ENCODE data around the gene DAAM2.

DAAM2 gene

DNA sequence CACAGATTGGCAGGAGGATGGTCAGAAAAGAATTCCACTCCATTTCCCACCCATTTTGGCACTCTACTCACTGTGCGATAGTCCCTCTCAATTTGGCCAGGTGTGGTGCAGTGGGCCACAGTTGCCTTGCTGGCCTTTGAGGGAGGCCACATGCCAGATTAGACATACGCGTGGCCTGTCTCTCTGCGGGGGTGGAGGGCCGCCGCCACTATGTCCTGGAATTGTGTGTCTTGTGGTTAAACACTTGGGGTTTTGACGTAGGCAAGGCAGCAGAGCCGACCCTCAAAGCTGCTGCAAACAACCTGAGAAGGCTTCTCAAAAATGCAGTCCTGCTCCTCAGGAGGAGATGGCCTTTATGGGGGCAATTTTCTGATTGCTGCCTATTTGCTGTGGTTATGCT, 4.9 kb upstream of the DAAM2 start:
- DNase-seq (ENCODE audit: low spot score), result no peak

DNA sequence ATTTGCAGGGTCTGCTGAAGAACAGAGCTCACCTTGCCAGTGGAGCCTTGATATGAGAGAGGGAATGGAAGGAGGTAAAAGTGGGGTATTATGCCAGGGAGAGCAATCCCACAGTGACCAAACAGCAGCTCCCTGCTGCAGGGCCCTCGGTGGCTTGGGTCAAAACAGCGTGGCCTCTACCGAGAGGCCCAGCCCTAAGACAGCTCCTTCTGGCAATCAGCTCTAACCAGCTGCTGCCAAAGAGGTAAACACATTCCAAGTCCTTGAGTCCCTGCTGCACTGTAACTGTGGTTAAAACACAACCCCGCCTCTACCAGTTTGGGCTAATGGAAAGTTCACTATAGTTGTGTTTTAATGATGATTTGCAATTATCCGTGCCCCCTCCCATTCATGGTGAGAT, 1.4 kb upstream of the DAAM2 start:
- DNase-seq (ENCODE audit: low spot score), result peak; percentile 63

DNA sequence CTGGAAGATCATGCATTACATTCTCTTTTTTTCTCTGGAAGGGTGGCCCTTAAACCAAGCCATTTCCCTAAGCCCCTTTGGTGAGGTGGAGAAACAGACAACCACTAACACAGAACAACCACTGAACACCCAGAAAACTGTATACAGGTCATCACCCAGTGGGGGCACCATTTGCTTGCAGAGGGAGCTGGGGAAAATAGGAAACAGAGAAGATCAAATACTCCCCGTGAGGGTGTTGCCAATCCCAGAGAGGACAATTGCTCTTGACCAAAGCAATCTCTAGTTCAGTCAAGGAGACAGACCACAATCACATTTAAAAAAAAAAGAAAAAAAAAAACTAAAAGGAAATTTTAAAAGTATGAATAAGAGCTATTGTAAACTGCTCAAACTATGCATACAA, 865 bp upstream of the DAAM2 start:
- DNase-seq (ENCODE audit: low spot score), result peak; percentile 17

DNA sequence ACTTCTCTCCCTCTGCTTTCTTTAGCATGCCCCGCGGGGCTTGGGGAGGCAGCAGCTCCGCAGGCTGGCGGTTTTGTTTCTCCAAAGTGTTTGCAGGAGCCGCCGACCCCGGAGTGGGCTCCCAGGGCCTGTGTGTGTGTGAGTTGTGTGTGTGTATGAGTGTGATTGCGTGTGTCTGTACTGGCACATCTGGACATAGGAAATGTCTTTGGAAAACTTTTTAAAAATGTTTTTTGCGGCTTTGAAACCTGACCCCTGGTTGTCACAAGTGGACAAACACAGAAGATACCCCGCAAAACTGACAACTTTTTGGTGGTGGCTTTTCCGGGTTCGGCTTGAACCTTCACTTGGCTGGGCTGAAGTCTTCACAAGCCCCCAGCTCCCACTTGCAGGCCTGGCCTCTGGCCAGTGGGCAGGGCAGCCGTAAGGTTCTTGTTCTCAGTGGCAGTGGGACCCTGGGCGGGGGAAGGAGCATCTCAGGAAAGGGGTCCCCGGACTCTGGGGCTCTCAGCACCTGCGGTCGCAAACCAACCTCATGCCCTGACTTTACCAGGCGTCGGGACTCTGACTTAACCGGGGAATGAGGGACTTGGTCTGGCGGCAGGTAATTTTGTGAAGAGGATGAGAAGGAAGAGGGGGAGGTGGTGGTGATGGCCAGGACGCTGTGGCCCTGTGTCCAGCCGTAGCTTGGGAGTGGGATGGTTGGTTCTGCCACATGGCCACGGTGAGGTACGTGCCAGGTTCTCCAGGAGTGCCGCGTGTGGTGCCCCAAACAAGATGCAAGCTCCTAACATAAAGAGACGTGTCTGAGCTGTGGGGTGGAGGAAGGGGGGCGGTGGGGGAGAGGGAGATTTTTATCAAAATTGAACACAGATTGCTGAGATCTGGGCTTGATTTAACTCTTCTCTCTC, 619 bp downstream of the DAAM2 start:
- DNase-seq (ENCODE audit: low spot score), result no peak

DNA sequence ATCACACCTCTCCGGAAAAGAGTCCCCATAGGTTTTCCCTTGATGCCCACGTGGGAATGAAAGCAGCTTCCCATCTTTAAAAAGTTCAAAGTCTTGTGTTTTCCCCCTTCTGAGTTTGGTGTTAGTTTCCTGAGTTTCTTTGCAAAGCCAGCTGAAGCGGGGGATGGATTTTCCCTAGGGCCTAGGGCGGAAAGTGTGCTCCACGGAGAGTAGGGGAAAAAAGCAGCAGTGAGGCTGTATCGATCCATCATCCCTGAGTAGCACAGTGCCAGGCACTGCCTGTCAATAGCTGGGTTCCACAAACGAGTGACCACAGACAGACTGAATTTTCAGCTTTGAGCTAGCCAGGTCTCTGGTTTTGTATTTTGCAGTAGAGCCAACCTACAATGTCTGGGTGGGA, 1.3 kb downstream of the DAAM2 start:
- no peak for DNase-seq (ENCODE audit: low spot score)

DNA sequence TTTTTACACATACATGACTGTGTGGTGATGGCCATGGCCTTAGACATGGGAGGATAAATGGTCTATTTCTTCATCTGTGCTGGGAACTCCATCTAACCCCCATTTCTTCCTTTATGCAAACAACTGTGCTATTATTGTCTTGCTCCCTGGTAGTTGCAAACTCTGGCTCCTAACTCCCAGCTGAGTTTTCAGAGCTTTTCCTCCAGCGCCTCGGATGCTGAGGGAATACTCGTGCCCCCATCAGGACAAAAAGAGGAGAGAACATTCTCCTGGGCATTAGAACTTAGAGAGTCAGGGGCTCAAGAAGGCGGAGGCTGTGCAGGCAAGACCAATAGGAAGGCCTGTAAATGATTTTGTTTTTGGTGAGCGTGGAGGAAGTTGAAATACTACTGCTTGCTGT, 2.1 kb downstream of the DAAM2 start:
- no peak for DNase-seq (ENCODE audit: low spot score)

DNA sequence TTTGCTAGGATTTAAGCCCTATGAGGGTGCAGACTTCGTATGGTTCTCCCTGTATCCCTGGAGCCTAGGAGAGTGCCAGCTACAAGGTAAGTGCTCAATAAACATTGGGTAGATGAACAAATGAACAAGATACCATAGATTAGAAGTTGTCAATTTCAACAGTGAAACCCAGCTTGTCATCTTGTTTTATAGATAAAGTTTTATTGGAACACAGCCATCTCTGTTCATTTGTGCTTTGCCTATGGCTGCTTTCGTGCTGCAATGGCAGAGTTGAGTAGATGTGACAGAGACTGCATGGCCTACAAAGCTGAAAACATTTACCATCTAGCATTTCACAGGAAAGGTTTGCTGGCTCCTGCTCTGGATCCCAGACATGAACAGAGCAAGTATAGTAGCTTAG, 5.6 kb downstream of the DAAM2 start:
- DNase-seq (ENCODE audit: low spot score), result no peak

DNA sequence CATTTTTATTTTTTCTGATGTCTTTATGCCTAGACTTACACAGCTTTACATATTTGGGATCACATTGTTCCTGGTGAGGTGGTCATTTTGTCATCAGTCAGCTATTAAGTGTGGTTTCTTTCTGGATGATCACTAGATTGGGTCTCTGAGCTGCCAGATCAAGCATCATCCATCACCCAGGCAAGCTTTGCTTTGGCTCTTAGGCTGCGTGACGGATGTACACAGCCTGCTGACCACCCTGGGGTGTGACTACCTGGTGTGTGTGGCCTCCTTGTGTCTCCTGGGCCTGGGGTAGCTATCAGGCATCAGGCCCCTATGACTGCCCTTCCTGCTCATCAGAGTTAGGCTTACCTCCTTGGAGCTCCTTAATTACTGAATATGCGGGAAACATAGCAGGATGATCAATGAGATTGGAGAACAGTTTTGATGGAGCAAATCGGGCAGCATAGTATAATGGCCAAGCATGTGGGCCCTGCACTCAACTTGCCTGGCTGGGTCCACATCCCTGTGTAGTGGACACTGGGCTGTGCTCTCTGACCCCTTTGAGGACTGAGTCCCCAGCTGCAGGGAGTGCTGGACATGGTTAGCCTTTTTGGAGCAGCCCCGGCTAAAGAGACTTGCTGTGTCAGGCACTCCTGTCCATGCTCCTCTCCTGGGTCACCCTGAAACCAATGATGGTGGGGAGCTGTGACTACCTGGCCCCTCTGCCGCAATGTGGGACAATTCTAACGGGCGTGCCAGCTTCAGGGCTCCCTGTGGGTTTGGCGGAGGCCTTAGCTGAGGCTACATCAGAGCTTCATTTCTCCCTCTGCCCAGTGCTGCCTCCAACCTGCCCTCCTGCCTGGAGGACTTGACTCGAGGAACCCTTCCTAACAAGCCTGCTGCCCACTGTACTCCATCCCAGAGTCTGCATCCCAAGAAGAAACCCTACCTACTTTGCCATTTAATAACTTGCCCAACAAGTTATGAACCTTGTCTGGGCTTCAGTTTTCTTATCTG, 8.2 kb downstream of the DAAM2 start:
- DNase-seq (ENCODE audit: low spot score), result no peak

DNA sequence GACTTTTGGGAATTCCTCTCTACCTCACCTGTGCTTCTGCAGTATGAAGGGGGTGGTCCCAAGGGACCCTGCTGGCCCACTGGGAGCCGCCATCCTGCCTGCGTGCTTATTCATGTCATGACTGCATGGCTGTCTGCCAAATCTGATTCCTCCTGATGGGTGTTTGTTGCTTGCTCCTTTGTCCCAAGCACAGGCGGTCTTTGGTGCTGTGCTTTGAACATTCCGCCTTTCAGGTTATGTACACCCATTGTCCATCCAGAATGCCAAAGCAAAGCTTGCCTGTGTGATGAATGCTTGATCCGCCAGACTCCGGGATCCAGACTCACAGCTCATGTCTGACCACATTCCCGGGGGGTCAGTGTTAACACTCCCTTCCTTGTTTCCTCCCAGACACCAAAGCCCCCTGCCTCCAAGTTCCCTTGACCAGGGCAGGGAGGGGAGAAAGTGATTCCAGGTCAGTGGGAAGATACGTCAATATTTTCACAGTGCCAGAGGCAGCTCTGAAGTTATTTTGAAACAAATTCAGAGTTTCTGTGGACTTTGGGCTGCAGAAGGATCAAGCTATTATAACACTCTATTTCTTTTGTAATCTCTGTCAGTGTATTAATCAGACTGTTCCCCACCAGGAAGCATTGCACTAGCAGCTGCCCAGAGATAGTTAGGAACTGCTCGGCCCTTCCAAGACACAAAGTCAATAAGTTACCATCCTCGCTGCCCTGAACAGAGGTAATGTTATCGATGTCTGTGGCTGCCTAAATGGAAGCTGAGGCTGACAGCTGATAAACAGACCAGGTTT, 9.5 kb downstream of the DAAM2 start:
- DNase-seq (ENCODE audit: low spot score), result no peak

DNA sequence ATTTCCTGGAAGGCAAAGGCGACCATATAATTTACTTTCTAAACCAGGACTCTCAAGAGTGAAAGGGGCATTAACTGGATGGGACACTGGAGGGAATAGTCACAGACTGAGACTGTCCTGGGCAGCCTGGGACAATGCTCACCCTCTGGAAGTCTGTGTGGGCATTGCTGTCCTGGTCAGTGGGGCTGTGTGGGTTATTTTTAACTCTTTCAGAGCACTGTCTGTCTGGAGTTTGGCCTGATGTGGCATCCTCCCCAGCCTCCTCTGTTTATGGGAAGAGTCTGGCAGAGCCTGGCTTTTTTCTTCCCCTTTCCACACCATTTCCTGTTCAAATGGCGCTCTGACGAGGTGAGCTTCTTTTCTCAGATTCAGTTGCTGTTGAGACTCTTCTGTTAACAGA, 11.7 kb downstream of the DAAM2 start:
- no peak for DNase-seq (ENCODE audit: low spot score)

DNA sequence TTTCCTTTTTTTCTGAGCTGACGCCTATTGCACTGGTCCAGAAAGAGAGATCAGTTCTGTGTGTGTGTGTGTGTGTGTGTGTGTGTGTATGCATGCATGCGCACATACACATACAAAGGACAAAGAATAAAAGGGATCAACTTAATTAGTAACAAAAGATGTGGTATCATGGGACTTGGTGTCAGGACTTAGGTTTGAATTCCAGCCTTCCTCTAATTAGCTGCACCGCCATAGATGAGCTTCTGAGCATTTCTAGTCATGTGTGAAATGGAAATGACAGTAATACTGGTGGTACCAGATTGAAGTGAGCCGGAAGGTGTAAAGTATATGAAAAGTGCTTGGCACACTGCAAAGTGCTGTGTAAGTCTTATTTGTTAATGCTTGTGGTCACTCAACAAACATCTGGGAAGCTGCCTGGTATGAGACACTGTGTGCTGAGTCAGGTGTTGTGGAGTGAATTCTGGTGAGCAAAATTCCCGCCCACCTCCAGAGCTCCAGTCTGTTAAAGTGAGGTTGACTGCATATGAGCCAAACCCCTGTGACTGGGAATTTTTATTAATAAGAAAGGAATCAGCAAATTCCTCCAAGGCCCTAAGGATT, 12.4 kb downstream of the DAAM2 start:
- DNase-seq (ENCODE audit: low spot score), result no peak

DNA sequence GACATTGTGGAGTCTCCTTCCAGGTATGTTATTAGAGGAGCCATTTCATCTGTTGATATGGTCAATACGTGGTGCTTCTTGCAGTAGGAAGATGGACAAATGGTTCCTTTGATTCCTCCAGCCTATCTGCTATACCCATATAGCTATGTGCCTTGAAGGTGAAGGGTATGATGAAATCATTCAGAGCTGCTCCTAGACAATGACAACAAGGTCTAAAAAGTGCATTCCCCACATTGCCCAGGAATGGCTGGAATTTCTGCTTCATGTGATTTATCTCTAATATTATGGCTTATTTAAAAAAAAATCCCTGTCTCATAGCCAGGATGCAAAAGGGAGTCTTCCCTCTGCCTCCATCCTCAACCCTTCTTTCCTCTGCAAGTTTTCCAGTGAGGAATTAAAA, 14.1 kb downstream of the DAAM2 start:
- no peak for DNase-seq (ENCODE audit: low spot score)

DNA sequence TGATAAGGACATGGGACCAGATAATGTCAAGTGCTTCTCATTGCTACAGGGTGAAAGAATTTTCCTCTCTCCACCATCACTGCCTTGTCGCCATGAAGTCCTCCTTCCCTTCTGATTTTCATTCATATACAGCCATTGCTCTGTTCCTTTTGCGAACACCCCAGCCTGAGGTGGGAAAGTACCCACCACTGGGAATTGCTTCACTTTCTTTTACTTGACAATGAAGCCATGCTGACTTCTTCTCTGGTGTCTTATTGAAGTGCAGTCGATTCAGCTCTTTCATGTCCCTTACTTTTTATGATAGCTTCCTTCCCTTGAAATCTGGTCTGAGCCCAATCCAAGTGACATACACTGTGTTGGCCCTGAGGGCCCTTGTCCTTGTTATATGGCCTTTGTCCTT, 16.2 kb downstream of the DAAM2 start:
- no peak for DNase-seq (ENCODE audit: low spot score)

DNA sequence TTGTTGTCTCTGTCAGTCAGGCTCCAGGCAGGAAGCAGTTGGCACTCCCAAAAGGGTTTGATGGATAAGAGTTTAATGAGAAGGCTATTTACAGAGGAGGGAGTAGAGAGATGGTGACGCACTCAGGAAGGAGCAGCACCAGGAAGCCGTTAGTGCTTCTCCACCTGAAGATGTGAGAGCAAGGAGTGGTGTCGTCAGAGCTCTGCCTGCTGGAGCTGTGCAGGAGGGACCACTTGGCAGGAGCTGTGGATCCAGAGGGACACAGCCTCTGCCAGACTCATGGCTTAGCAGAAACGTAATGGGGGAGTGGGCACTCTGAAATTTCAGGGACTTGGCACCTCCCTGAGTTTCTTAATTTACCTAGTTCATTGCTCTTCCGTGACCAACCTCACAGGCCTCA, 16.8 kb downstream of the DAAM2 start:
- DNase-seq (ENCODE audit: low spot score), result no peak

DNA sequence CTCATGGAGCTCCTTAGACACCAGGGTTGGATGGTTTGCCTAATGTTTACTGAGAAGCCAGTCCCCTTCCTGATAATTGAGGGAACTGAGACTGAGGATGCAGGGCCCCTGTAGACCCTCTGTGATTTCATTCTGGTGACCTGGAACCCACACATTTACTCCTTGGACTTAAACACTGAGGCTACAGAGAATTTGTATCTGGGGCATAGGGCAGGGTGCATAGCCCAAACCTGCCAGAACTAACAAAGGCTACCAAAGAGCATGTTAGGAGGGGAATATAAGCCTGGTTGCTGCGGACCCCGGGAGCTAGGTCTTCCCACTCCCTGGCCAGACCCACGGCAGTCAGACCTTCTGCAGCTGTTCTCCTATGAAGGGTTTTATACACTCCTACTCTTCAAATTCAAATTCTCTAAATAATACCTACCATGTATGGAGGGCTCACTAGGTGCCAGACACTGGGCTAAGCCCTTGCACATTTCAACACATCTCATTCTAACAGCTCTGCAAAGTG, 19.7 kb downstream of the DAAM2 start:
- DNase-seq (ENCODE audit: low spot score), result no peak

DNA sequence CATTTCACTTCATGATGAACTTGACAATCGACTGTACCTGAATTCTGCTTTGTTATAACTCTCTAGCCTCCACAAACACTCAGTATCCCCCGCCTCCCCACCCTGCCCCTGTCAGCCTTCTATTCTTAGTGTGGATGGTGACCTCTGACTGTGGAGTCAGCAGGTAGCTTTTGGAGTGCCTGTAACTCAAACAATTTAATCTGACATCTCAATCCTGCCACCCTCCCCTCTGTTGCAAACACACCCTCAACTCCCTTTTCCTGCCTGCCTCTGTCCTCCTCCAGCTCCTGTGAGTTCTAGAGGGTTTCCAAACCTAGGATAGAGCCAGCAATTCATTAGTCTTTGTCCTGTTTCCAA, 20.3 kb downstream of the DAAM2 start:
- no peak for DNase-seq (ENCODE audit: low spot score)

DNA sequence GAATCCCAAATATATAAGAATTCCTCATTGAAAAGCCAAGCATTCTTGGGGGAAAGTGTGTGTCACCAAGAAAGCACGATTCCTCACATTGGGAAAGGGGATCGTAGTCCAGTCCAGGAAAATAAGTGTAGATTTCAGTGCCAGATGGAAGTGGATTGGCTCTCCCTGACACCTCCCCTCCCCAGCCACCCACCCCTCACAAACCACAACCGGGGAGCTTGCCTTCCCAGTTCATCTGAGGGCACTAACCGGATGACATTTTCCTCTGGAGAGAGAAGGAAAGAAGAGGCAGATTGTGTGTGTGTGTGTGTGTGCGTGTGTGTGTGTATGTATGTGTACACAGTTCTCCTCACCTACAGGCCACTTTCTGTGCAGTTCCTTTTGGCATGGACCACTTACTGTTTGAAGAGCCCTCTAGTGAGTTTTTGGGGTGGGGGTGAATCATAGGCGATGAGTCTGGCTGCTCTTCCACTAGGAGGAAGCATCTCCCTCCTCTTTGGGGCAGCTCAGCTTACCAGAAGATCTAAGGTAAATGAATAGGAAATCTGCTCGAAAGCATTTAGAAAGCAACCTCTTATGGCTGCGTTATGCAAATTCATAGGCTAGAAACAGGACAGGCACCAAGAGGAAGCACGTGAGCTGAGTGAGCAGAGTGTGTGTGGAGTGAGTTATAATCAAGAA, 20.8 kb downstream of the DAAM2 start:
- DNase-seq (ENCODE audit: low spot score), result peak; percentile 68

DNA sequence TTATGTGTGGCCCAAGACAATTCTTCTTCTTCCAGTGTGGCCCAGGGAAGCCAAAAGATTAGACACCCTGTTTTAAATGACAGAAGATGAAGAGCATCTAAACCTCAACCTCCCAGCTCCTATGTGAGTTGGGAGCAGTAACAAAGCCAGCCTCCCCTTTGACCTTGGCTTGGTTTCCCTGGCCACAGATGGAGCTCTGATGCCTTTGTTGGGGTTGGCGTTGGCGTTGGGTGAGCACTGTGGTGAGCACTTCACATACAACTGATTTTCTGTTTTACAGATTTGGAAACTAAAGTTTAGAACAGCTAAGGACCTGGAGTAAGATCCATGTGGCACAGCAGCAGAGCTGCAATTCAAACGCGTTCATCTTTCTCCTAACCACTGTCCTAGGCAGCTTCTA, 22.1 kb downstream of the DAAM2 start:
- no peak for DNase-seq (ENCODE audit: low spot score)

DNA sequence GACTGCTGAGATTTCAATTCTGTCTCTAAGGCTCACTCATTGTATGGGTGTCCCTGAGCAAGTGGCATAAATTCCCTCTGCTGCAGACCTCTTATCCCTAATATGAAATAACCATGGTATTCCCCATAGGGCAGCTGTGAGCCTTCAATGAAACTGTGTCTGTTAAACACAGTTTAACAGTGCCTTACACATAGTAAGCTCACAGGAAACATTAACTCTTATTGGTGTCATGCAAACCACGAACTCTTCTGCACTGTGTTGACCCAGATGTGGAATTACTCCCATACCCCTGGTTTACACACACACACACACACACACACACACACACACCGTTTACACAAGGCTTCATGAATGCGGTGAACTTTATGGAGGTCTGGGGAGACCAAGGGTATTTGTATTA, 23.2 kb downstream of the DAAM2 start:
- no peak for DNase-seq (ENCODE audit: low spot score)

DNA sequence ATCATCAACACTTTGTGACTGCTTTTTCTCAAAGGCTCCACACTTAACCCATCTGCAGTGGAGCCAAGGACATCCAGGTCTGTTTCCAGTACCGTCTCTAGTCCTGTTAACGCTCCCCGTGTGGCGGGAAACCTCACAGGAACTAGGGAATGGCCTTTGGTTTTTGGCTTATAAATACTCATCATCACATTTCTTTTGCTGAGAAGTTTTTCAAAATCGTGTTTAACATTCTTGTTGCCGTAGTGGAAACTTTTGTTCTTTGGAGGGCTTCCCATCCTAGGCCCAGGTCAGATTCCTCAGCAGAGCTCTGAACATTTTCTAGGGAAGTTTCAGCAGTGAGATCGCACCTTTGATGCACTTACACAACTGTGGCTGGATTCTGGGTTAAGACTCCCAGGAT, 24.6 kb downstream of the DAAM2 start:
- no peak for DNase-seq (ENCODE audit: low spot score)

DNA sequence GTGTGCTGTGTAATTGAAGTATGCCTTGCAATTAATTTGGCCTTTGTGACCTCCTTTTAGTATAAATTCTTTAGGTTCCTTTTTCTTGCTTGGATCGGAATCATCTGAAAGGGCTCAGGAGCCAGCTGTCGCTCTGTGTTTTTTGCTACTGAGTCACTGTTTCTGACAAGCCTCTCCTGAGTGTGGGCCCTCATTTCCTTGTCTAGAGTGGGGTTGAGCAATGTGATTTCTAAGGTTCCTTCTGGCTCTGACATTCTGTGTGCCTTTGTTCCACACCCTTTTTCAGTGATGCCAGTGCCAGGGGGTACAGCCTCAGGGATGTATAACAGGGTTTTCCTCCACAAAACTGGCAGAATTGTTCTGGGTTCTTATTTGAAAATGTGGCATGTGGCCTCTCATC, 26.5 kb downstream of the DAAM2 start:
- DNase-seq (ENCODE audit: low spot score), result no peak

Data from hepatic stellate cell (primary cell).